Measurements from ENCODE around the gene CD46.

Gene CD46

GRCh38 chr1:207810606-207811295 lies 58.9 kb downstream of the CD46 start:
- no peak for TF ChIP-seq CTCF (conservative IDR thresholded peaks at IDR 0.05)
- H3K27ac ChIP-seq = no peak overlapping the region

- no peak for TF ChIP-seq CTCF (conservative IDR thresholded peaks at IDR 0.05)
- no peak overlapping the region for H3K27ac ChIP-seq
Observed at GRCh38 chr1:207811319-207811718, 59.5 kb downstream of the CD46 start.

- peak overlapping the region; percentile 25; the same call in 1 of the 2 replicates for H3K27ac ChIP-seq
- TF ChIP-seq CTCF (conservative IDR thresholded peaks at IDR 0.05) = peak; percentile 70
Observed at GRCh38 chr1:207811920-207812720, 60.3 kb downstream of the CD46 start.

GRCh38 chr1:207812778-207813511 lies 61.1 kb downstream of the CD46 start:
- TF ChIP-seq CTCF (conservative IDR thresholded peaks at IDR 0.05) = no peak
- H3K27ac ChIP-seq = peak overlapping the region; percentile 25; the same call in 1 of the 2 replicates

- TF ChIP-seq CTCF (conservative IDR thresholded peaks at IDR 0.05) = no peak
- H3K27ac ChIP-seq = 0 out of 2 replicates have a peak overlapping the region, but pooled peaks have one; percentile 16
Observed at GRCh38 chr1:207813512-207813881, 61.6 kb downstream of the CD46 start.

GRCh38 chr1:207813946-207814345 lies 62.1 kb downstream of the CD46 start:
- TF ChIP-seq CTCF (conservative IDR thresholded peaks at IDR 0.05) = no peak
- H3K27ac ChIP-seq = 0 out of 2 replicates have a peak overlapping the region, but pooled peaks have one; percentile 16

GRCh38 chr1:207814469-207814868 lies 62.6 kb downstream of the CD46 start:
- no peak for TF ChIP-seq CTCF (conservative IDR thresholded peaks at IDR 0.05)
- H3K27ac ChIP-seq = no peak overlapping the region

Data from VCaP (cell line).